ENCODE measurements around the gene EPHA4.
"Not testable (repeated sequence)": the region's sequence is repeated elsewhere in the genome, so short reads cannot be mapped to it uniquely, and the experiment has no call there.

The EPHA4 gene

GRCh38 chr2:221517696-221518151 is 54.4 kb downstream of the EPHA4 start:
- TF ChIP-seq, protein P1, sequence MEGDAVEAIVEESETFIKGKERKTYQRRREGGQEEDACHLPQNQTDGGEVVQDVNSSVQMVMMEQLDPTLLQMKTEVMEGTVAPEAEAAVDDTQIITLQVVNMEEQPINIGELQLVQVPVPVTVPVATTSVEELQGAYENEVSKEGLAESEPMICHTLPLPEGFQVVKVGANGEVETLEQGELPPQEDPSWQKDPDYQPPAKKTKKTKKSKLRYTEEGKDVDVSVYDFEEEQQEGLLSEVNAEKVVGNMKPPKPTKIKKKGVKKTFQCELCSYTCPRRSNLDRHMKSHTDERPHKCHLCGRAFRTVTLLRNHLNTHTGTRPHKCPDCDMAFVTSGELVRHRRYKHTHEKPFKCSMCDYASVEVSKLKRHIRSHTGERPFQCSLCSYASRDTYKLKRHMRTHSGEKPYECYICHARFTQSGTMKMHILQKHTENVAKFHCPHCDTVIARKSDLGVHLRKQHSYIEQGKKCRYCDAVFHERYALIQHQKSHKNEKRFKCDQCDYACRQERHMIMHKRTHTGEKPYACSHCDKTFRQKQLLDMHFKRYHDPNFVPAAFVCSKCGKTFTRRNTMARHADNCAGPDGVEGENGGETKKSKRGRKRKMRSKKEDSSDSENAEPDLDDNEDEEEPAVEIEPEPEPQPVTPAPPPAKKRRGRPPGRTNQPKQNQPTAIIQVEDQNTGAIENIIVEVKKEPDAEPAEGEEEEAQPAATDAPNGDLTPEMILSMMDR (IDR thresholded peaks at IDR 0.05; ENCODE audit: borderline replicate concordance, control extremely low read depth, extremely low read depth, insufficient read depth, missing control alignments), result no peak
- in situ Hi-C loops (cut with MboI; ENCODE audit: low sequenced_read_pairs, unreplicated experiment), result no loop called here
- peak; percentile 34 for DNase-seq (ENCODE audit: low spot score)

- DNase-seq (ENCODE audit: low spot score), result no peak
- TF ChIP-seq, protein P1 (IDR thresholded peaks at IDR 0.05; ENCODE audit: borderline replicate concordance, control extremely low read depth, extremely low read depth, insufficient read depth, missing control alignments), result no peak
- in situ Hi-C loops (cut with MboI; ENCODE audit: low sequenced_read_pairs, unreplicated experiment), result no loop called here
Observed at GRCh38 chr2:221517146-221517695, 54.9 kb downstream of the EPHA4 start.

- TF ChIP-seq, protein P1 (IDR thresholded peaks at IDR 0.05; ENCODE audit: borderline replicate concordance, control extremely low read depth, extremely low read depth, insufficient read depth, missing control alignments), result no peak
- DNase-seq (ENCODE audit: low spot score), result no peak
- in situ Hi-C loops (cut with MboI; ENCODE audit: low sequenced_read_pairs, unreplicated experiment), result no loop called here
Observed at GRCh38 chr2:221515864-221516263, 56.2 kb downstream of the EPHA4 start.

GRCh38 chr2:221514305-221515040 is 57.6 kb downstream of the EPHA4 start:
- DNase-seq (ENCODE audit: low spot score), result no peak
- in situ Hi-C loops (cut with MboI; ENCODE audit: low sequenced_read_pairs, unreplicated experiment), result no loop called here

DNA sequence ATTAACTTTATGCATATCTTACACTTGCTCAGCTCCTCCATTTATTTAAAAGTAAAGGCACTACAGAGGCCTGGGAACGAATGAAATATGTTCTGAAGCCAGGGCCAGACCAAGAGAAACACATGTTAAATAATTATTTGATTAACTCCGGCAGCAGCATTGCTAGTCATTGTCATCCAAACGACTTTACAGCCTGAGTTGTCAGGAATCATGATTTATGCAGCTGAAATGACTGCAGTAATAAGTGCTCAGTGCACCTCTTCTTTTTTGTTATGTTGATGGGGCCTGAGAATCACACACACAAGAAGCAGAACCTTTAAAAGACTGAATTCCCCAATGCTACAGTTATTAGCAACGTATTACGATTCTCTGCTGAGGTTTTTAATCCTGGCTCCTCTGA is 58.9 kb downstream of the EPHA4 start:
- in situ Hi-C loops (cut with MboI; ENCODE audit: low sequenced_read_pairs, unreplicated experiment), result no loop called here
- TF ChIP-seq, protein P1 (IDR thresholded peaks at IDR 0.05; ENCODE audit: borderline replicate concordance, control extremely low read depth, extremely low read depth, insufficient read depth, missing control alignments), result no peak
- DNase-seq (ENCODE audit: low spot score), result no peak

More at GRCh38 chr2:221514305-221515040, 57.6 kb downstream of the EPHA4 start:
- TF ChIP-seq, protein P1 (IDR thresholded peaks at IDR 0.05; ENCODE audit: borderline replicate concordance, control extremely low read depth, extremely low read depth, insufficient read depth, missing control alignments), result no peak

- DNase-seq (ENCODE audit: low spot score); in situ Hi-C loops (cut with MboI; ENCODE audit: low sequenced_read_pairs, unreplicated experiment): not testable (repeated sequence)
Observed at GRCh38 chr2:221511325-221511724, 60.8 kb downstream of the EPHA4 start.

- TF ChIP-seq, protein P1 (IDR thresholded peaks at IDR 0.05; ENCODE audit: borderline replicate concordance, control extremely low read depth, extremely low read depth, insufficient read depth, missing control alignments), result no peak
- in situ Hi-C loops (cut with MboI; ENCODE audit: low sequenced_read_pairs, unreplicated experiment), result no loop called here
- no peak for DNase-seq (ENCODE audit: low spot score)
Observed at GRCh38 chr2:221506469-221506868, 65.6 kb downstream of the EPHA4 start.
